AG04450 (cell line): ENCODE results near the gene DCXR. TPM values are rescaled to one million over a fixed set of nuclear protein-coding genes. Genes with fewer than 3 reads are reported as not detected.

Source experiments
- CTCF ChIA-PET: fragments of 300-600, 350-600 bp; formaldehyde crosslinking; extraction: SDS; loops from one replicate; lab custom pipeline; 2022; ENCODE audit warnings: antibody characterized with exemption, inconsistent platforms; lab: Charles Lee
- POLR2A ChIA-PET: fragments of 350-600 bp; formaldehyde crosslinking; extraction: SDS; loops from one replicate; lab custom pipeline; 2021; ENCODE audit warnings: antibody characterized with exemption, inconsistent platforms; lab: Yijun Ruan, JAX
- DNase-seq: peaks from one replicate; pipeline ENCODE4 v3.0.0-alpha.2; 2011; ENCODE audit warnings: low read depth, low spot score
- H3K27ac ChIP-seq: one replicate; pipeline ENCODE4 v1.5.1; 2012; ENCODE audit warnings: low read depth, low read length, control low read depth
- H3K27me3 ChIP-seq: one replicate; pipeline ENCODE4 v1.6.0; 2012; ENCODE audit warnings: low read length; ENCODE audit not compliant: control insufficient read depth, insufficient read depth
- H3K4me3 ChIP-seq: 2 replicates; pipeline ENCODE4 v1.5.1; 2011; ENCODE audit warnings: mild to moderate bottlenecking, low read depth, low read length, control low read depth
- H3K9me3 ChIP-seq: 2 replicates; pipeline ENCODE4 v1.5.1; 2012; ENCODE audit warnings: low read length; ENCODE audit not compliant: control insufficient read depth, insufficient read depth
- CTCF ChIP-seq: IDR thresholded peaks from 2 replicates; pipeline ENCODE4 v1.5.1; 2011; ENCODE audit warnings: low read depth, low read length, control low read depth, inconsistent platforms
- polyA plus RNA-seq: library from polyadenylated mRNA; depleted of rRNA; stranded (reverse); fragments of >200 nt; gene quantifications from 2 replicates; pipeline ENCODE4 v1.2.3, GENCODE V29; 2011

The DCXR gene
- polyA plus RNA-seq, 1 experiment, result 35.5 TPM

DNA sequence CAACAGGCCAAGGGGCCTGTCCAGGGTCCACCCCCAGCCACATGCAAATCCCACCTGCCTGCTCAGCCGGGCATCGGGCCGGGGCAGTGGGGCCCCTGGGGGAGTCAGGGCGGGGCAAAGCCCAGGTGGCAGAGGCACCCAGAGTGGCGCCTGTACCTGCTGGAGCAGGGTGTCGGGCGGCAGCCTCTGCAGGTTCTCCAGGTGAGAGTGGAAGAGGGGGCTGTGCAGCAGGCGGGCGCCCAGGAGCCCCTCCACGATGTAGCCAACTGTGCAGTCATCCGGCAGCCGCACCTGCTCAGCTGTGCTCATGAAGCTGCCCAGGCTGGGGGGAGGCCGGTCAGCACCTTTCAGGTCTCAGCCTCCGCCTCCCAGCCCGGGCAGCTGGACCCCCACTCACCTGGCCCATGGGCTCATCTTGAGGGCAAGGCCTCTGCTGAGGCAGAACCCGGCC lies 12.0 kb upstream of the DCXR start:
- CTCF ChIA-PET, result interaction anchor here (1.6 kb wide), 1 partner anchor 12 kb away, joined by 4 read pairs; the partner anchor contains the start of gene DCXR
- Histone ChIP-seq H3K27ac (no peak overlapping the region), H3K4me3 (no peak overlapping the region), H3K27me3 (no peaks in the 10 kb centered on the region), H3K9me3 (peaks cover 4% of the 10 kb centered on the region; the same call in 1 of the 2 replicates)
- DNase-seq, result no peak
- no peak for TF ChIP-seq CTCF
- POLR2A ChIA-PET, result no interaction called here

DNA sequence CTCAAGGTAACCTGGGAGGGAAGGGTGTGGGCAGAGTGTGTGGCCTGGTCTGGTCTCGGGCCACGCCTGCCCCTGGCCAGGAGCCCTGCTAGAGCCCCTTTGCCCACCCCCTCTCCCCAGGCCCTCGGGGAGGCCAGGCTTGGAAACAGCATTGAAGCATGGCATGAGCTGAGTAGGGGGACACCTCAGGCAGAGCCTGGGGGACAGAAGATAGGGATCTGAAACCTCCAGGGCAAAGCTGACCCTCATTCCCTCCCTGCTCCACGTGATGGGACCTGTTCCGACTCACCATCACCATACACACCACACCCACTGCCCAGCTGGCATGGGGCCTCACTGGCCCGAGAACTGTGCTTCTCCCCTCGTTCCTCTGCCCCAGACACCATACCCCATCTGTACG lies 11.6 kb upstream of the DCXR start:
- ChIA-PET POLR2A (no interaction called here), CTCF (no interaction called here)
- no peak for TF ChIP-seq CTCF
- H3K27me3 ChIP-seq, result no peaks in the 10 kb centered on the region
- H3K4me3 ChIP-seq, result no peak overlapping the region
- peaks cover 4% of the 10 kb centered on the region; the same call in 1 of the 2 replicates for H3K9me3 ChIP-seq
- no peak for DNase-seq
- H3K27ac ChIP-seq, result no peak overlapping the region

DNA sequence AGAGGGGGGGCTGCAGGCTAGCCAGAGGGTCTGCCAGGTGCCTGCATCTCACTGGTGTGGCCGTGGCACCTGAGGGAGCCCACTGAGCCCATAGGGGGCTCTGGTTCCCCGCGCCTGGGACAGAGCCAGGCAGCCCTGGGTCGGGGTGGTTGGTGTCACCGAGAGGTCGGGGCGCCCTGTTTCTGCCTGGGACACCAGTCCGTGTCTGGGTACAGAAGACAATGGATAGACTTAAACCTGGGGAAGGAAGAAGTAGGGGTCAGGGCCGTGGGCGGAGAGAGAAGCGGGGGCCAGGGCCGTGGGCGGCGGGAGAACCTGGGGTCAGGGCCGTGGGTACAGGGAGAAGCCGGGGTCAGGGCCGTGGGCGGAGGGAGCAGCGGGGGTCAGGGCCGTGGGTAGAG lies 11.1 kb upstream of the DCXR start:
- CTCF ChIA-PET, result no interaction called here
- no peak overlapping the region for H3K27ac ChIP-seq
- peaks cover 4% of the 10 kb centered on the region; the same call in 1 of the 2 replicates for H3K9me3 ChIP-seq
- H3K4me3 ChIP-seq, result no peak overlapping the region
- no peak for TF ChIP-seq CTCF
- DNase-seq, result no peak
- H3K27me3 ChIP-seq, result no peaks in the 10 kb centered on the region
- POLR2A ChIA-PET, result no interaction called here

- H3K27me3 ChIP-seq, result no peaks in the 10 kb centered on the region
- no peak for TF ChIP-seq CTCF
- POLR2A ChIA-PET, result interaction anchor here (0.6 kb wide), 1 partner anchor 123 kb away, joined by 9 read pairs; no protein-coding TSS in a partner anchor
- DNase-seq, result no peak
- no peak overlapping the region for H3K4me3 ChIP-seq
- H3K9me3 ChIP-seq, result peaks cover 4% of the 10 kb centered on the region; the same call in 1 of the 2 replicates
- CTCF ChIA-PET, result no interaction called here
- H3K27ac ChIP-seq, result no peak overlapping the region
These were observed 10.5 kb upstream of the DCXR start for GRCh38 chr17:82047914-82048570.

DNA sequence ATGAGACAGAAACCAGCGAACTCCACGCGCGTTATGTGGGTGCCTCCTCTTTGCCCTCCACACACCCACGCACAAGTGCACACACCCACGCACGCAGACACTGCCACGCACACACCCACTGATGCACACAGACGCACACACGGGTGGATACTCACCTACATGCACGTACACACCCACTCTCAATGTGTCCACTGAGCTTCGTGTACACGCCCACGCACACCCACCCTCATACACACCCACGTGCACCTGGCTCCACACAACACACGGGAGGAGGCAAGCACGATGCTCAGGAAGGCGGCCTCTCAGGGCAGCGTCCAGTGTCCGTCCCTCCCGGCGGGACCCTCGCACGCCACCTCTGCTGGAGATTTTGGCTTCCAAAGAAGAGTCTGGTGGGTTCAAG lies 9.9 kb upstream of the DCXR start:
- no peak overlapping the region for H3K27ac ChIP-seq
- DNase-seq, result no peak
- no peak overlapping the region for H3K4me3 ChIP-seq
- ChIA-PET CTCF (no interaction called here), POLR2A (no interaction called here)
- H3K27me3 ChIP-seq, result no peaks in the 10 kb centered on the region
- peaks cover 4% of the 10 kb centered on the region; the same call in 1 of the 2 replicates for H3K9me3 ChIP-seq
- TF ChIP-seq CTCF, result no peak
